ENCODE results near the gene UBE2J2.

- TF ChIP-seq CTCF (IDR thresholded peaks at IDR 0.05; ENCODE audit: borderline replicate concordance, extremely low read depth, low read length, poor library complexity, severe bottlenecking) (no peak), EZH2 (IDR thresholded peaks at IDR 0.05; ENCODE audit: borderline replicate concordance, low read depth, low read length, severe bottlenecking) (no peak)
Observed at GRCh38 chr1:1231400-1232207, 42.0 kb downstream of the UBE2J2 start, which contains the start of gene SDF4.

Data from DND-41 (cell line).